ENCODE results near the gene LTBP2.

DNA sequence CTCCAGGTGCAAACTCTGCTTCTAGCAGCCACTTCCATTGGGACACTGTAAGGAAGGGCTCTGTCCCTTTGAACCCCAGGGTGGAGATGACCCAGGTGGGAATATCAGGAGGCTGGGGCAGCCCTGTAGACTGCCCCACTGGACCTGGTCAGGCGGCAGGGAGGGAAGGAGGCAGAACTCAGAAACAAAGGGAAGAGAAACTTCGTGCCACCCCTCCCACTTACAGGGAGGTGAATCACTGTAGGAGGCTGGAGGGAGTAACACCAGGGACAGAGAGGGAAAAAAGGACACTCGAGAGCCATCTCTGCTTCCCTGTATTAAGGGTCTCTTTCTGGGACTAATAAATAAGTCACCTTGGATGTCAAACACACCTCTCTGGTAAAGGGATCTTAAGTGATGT is 81.0 kb downstream of the LTBP2 start:
- TF ChIP-seq POLR2A (IDR thresholded peaks at IDR 0.05) (no peak), CTCF (IDR thresholded peaks at IDR 0.05) (no peak), POLR2AphosphoS5 (IDR thresholded peaks at IDR 0.05) (no peak)

Measured in stomach (tissue), 4 donors.